ENCODE results near the gene GNA14. TPM values are rescaled to one million over a fixed set of nuclear protein-coding genes. Genes with fewer than 3 reads are reported as not detected.

The GNA14 gene
- total RNA-seq, 1 donor from 2014 or later, result not detected

DNA sequence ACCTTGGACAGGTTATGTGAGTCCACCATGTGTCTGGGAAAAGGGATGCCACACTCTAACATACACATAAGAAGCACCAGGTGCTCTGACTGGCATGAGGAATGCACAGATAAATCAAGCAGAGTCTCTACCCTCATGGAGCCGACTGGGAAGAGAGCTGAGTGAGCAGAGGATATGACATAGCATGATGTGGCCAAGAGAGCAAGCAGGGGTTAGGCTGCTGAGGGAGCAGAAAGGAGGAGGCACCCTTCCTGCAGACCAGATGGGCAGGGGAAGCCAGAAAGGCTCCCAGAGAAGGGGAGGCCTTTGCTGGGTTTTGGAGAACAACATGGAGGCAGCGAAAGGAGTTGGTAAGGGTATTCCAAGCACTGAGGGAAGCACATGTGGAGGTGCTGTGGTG, 223.1 kb downstream of the GNA14 start:
- Mint-ChIP-seq H3K27me3 (ENCODE audit: unreplicated experiment) (no peaks in the 10 kb centered on the region), H3K9me3 (ENCODE audit: unreplicated experiment) (no peaks in the 10 kb centered on the region), H3K36me3 (ENCODE audit: unreplicated experiment) (no peaks in the 10 kb centered on the region), H3K4me1 (ENCODE audit: unreplicated experiment) (peaks cover 2% of the 10 kb centered on the region), H3K4me3 (ENCODE audit: unreplicated experiment) (no peak overlapping the region), H3K27ac (ENCODE audit: unreplicated experiment) (no peak overlapping the region)
- TF ChIP-seq, protein P1, sequence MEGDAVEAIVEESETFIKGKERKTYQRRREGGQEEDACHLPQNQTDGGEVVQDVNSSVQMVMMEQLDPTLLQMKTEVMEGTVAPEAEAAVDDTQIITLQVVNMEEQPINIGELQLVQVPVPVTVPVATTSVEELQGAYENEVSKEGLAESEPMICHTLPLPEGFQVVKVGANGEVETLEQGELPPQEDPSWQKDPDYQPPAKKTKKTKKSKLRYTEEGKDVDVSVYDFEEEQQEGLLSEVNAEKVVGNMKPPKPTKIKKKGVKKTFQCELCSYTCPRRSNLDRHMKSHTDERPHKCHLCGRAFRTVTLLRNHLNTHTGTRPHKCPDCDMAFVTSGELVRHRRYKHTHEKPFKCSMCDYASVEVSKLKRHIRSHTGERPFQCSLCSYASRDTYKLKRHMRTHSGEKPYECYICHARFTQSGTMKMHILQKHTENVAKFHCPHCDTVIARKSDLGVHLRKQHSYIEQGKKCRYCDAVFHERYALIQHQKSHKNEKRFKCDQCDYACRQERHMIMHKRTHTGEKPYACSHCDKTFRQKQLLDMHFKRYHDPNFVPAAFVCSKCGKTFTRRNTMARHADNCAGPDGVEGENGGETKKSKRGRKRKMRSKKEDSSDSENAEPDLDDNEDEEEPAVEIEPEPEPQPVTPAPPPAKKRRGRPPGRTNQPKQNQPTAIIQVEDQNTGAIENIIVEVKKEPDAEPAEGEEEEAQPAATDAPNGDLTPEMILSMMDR (IDR thresholded peaks at IDR 0.05), result no peak
- no peak for DNase-seq (ENCODE audit: extremely low spot score, unreplicated experiment)

DNA sequence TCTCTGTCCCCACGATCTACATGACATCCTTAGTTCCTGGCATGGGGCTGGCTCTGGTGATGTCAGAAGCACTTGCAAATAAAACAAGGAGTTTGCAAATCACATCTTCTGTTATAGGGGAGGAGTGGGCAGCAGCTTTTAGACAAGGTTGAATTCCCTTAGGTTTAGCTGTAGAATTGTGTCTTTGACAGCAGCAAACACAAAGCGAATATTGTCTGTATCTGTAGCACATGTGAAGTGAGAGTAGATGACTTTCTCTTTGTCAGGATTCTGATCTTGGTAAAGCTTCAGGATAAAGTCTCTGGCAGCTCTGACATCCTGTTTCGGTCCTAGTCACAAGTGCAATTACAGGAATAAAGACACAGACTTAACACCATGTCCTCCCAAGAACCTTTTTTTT, 224.3 kb downstream of the GNA14 start:
- no peak overlapping the region for H3K4me3 Mint-ChIP-seq (ENCODE audit: unreplicated experiment)
- DNase-seq (ENCODE audit: extremely low spot score, unreplicated experiment), result no peak
- H3K27ac Mint-ChIP-seq (ENCODE audit: unreplicated experiment), result no peak overlapping the region
- TF ChIP-seq, protein P1 (IDR thresholded peaks at IDR 0.05), result no peak
- H3K36me3 Mint-ChIP-seq (ENCODE audit: unreplicated experiment), result no peaks in the 10 kb centered on the region
- no peaks in the 10 kb centered on the region for H3K27me3 Mint-ChIP-seq (ENCODE audit: unreplicated experiment)
- no peaks in the 10 kb centered on the region for H3K9me3 Mint-ChIP-seq (ENCODE audit: unreplicated experiment)
- H3K4me1 Mint-ChIP-seq (ENCODE audit: unreplicated experiment), result peaks cover 3% of the 10 kb centered on the region

DNA sequence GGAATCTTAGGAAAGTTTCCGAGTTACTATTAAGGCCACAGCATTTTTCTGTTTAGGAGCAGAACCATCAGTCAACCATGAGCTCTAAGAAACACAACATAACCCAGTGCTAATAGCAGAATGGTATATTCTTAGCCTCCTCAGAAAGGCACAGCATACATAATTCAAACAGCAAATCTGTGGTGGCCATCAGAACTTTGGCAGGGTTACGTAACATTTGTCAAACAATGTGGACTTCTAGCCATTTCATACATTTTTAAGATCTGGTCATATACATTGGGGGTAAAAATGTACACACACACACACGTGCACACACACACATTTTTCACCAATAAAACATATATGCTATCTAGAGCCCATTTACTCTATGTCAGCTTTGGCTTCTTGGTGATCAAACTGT, 225.2 kb downstream of the GNA14 start:
- H3K27ac Mint-ChIP-seq (ENCODE audit: unreplicated experiment), result no peak overlapping the region
- no peaks in the 10 kb centered on the region for H3K36me3 Mint-ChIP-seq (ENCODE audit: unreplicated experiment)
- no peak overlapping the region for H3K4me3 Mint-ChIP-seq (ENCODE audit: unreplicated experiment)
- no peaks in the 10 kb centered on the region for H3K9me3 Mint-ChIP-seq (ENCODE audit: unreplicated experiment)
- no peaks in the 10 kb centered on the region for H3K27me3 Mint-ChIP-seq (ENCODE audit: unreplicated experiment)
- no peak for DNase-seq (ENCODE audit: extremely low spot score, unreplicated experiment)
- H3K4me1 Mint-ChIP-seq (ENCODE audit: unreplicated experiment), result peaks cover 11% of the 10 kb centered on the region
- TF ChIP-seq, protein P1 (IDR thresholded peaks at IDR 0.05), result no peak

DNA sequence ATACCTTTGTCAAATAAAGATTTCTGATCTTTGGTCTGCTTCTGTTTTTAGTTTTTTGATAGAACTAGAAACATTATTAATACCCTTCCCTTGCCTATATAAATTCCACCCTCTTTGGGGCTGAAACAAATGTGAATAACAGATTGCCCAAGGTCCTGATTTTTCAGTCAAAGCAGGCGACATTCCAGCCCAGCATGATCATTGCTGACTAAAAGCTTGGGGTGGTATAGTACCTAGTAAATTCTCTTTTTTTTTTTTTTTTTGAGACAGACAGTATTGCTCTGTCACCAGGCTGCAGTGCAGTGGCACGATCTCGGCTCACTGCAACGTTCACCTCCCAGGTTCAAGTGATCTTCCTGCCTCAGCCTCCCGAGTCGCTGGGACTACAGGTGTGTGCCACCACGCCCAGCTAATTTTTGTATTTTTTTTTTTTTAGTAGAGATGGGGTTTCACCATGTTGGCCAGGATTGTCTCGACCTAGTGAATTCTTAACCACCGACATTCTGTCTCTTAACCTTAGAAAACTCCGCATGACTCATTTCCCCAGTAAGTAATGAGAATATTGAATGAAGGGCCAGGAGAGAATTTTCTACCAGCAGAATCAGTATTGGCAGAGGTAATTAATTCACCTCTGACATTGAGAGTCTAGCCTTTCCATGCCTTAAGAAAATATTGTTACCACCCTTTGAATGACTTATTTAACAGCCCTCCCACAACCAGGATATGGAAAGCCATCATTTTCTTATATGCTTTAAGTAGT, 226.4 kb downstream of the GNA14 start:
- Mint-ChIP-seq H3K27me3 (ENCODE audit: unreplicated experiment) (no peaks in the 10 kb centered on the region), H3K4me3 (ENCODE audit: unreplicated experiment) (no peak overlapping the region), H3K9me3 (ENCODE audit: unreplicated experiment) (no peaks in the 10 kb centered on the region), H3K36me3 (ENCODE audit: unreplicated experiment) (no peaks in the 10 kb centered on the region), H3K4me1 (ENCODE audit: unreplicated experiment) (peaks cover 24% of the 10 kb centered on the region), H3K27ac (ENCODE audit: unreplicated experiment) (no peak overlapping the region)
- no peak for DNase-seq (ENCODE audit: extremely low spot score, unreplicated experiment)
- TF ChIP-seq, protein P1 (IDR thresholded peaks at IDR 0.05), result no peak

DNA sequence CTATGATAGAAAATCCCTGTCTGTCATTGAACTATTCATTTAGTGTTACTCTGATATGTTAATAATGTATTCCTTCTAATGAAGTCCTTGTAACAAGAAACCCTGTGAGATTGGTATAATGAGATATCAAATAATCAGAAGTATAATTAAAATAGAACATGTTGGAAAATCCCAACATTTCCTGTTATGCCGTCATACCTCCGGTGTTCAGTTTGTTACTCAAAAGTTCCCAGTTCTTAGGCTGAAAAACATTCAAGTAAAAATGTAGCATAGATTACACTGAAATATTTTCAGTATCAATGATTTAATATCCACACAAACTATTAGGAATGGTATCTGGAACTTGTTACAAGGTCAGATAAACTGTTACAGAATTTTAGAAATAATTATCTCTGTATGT, 227.5 kb downstream of the GNA14 start:
- Mint-ChIP-seq H3K9me3 (ENCODE audit: unreplicated experiment) (no peaks in the 10 kb centered on the region), H3K4me1 (ENCODE audit: unreplicated experiment) (peaks cover 25% of the 10 kb centered on the region), H3K27me3 (ENCODE audit: unreplicated experiment) (no peaks in the 10 kb centered on the region), H3K27ac (ENCODE audit: unreplicated experiment) (no peak overlapping the region), H3K4me3 (ENCODE audit: unreplicated experiment) (no peak overlapping the region), H3K36me3 (ENCODE audit: unreplicated experiment) (peaks cover 2% of the 10 kb centered on the region)
- TF ChIP-seq, protein P1 (IDR thresholded peaks at IDR 0.05), result no peak
- no peak for DNase-seq (ENCODE audit: extremely low spot score, unreplicated experiment)
